ENCODE results near the gene PXT1. TPM values are rescaled to one million over a fixed set of nuclear protein-coding genes. Genes with fewer than 3 reads are reported as not detected.
"Not testable (repeated sequence)": the region's sequence is repeated elsewhere in the genome, so short reads cannot be mapped to it uniquely, and the experiment has no call there.

The PXT1 gene
- total and polyA plus RNA-seq, 3 donors from 2014 or later = 1.8 to 4.2 (median 3.6) TPM

- intact Hi-C loops (cut with DNase I; ENCODE audit: low total_unique reads) = no loop called here
- DNase-seq = no peak
- no peak overlapping the region for H3K27ac ChIP-seq
- no peak overlapping the region for H3K4me3 ChIP-seq
- H3K27me3 ChIP-seq = no peaks in the 10 kb centered on the region
- TF ChIP-seq POLR2A (IDR thresholded peaks at IDR 0.05) = no peak
- no peak for TF ChIP-seq CTCF (IDR thresholded peaks at IDR 0.05)
- H3K36me3 ChIP-seq (ENCODE audit: low read depth, missing control alignments) = no peaks in the 10 kb centered on the region
- H3K9me3 ChIP-seq = no peaks in the 10 kb centered on the region
- no peaks in the 10 kb centered on the region for H3K4me1 ChIP-seq
- 35 to 51% methylated on average over 1 of the region's 1 CpG for WGBS, 2 donors
Measured at GRCh38 chr6:36463676-36464075, 21.0 kb upstream of the PXT1 start.

DNA sequence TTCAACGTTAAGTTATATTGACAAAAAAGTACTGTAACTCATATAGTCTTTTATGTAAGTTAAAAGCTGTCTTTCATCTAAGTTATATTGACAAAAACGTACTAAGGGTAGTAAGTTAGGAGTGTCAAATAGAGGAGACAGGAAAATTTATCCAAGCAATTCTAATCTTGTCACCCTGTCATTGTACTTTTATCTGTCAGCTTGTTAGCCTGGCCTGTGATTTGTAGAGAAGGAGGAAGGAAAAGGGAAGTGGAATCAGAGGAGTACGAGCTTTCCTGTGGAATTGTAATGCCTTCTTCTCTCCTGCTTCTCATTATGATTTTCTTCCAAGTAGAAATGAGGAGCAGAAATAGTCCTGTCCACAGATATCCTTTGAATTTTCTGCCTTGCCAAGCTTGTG lies 19.0 kb upstream of the PXT1 start:
- Histone ChIP-seq H3K27me3 (no peaks in the 10 kb centered on the region), H3K9me3 (no peaks in the 10 kb centered on the region), H3K36me3 (ENCODE audit: low read depth, missing control alignments) (no peaks in the 10 kb centered on the region), H3K4me1 (no peaks in the 10 kb centered on the region), H3K27ac (no peak overlapping the region), H3K4me3 (no peak overlapping the region)
- intact Hi-C loops (cut with DNase I; ENCODE audit: low total_unique reads) = no loop called here
- no peak for TF ChIP-seq POLR2A (IDR thresholded peaks at IDR 0.05)
- no peak for TF ChIP-seq CTCF (IDR thresholded peaks at IDR 0.05)
- no peak for DNase-seq
- WGBS, 2 donors = 71 to 73% methylated on average over 3 of the region's 3 CpGs

- H3K9me3 ChIP-seq = no peaks in the 10 kb centered on the region
- TF ChIP-seq CTCF (IDR thresholded peaks at IDR 0.05) = no peak
- no peak for TF ChIP-seq POLR2A (IDR thresholded peaks at IDR 0.05)
- no peaks in the 10 kb centered on the region for H3K36me3 ChIP-seq (ENCODE audit: low read depth, missing control alignments)
- intact Hi-C loops (cut with DNase I; ENCODE audit: low total_unique reads) = no loop called here
- H3K27ac ChIP-seq = no peak overlapping the region
- no peak for DNase-seq
- H3K4me3 ChIP-seq = no peak overlapping the region
- no peaks in the 10 kb centered on the region for H3K4me1 ChIP-seq
- no peaks in the 10 kb centered on the region for H3K27me3 ChIP-seq
Measured at GRCh38 chr6:36460916-36461315, 18.3 kb upstream of the PXT1 start.

DNA sequence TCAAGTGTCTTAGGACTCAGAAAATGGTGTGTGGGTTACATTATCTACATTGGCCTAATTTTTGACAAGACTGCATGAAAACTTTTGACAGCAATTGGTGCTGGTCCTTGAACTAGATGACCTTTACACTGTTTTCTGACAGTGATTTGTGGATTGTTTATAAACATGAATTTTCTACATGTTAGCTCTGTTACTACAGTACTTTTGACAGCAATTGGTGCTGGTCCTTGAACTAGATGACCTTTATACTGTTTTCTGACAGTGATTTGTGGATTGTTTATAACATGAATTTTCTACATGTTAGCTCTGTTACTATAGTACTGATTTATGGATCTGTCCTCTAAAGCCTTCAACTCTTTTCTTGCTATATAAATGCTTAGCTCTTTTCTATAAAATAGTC lies 16.8 kb upstream of the PXT1 start:
- no peak for DNase-seq
- Histone ChIP-seq H3K4me3 (no peak overlapping the region), H3K27me3 (no peaks in the 10 kb centered on the region), H3K9me3 (no peaks in the 10 kb centered on the region), H3K27ac (no peak overlapping the region), H3K36me3 (ENCODE audit: low read depth, missing control alignments) (no peaks in the 10 kb centered on the region), H3K4me1 (no peaks in the 10 kb centered on the region)
- intact Hi-C loops (cut with DNase I; ENCODE audit: low total_unique reads) = no loop called here
- TF ChIP-seq POLR2A (IDR thresholded peaks at IDR 0.05) = no peak
- no peak for TF ChIP-seq CTCF (IDR thresholded peaks at IDR 0.05)

- WGBS, 2 donors = 71 to 81% methylated on average over 3 of the region's 3 CpGs
- intact Hi-C loops (cut with DNase I; ENCODE audit: low total_unique reads) = no loop called here
- no peaks in the 10 kb centered on the region for H3K9me3 ChIP-seq
Measured at GRCh38 chr6:36455486-36456027, 12.9 kb upstream of the PXT1 start.

GRCh38 chr6:36452897-36453296 lies 10.2 kb upstream of the PXT1 start:
- H3K36me3 ChIP-seq (ENCODE audit: low read depth, missing control alignments); H3K9me3 ChIP-seq; DNase-seq; H3K27ac ChIP-seq; intact Hi-C loops (cut with DNase I; ENCODE audit: low total_unique reads); H3K4me1 ChIP-seq; H3K4me3 ChIP-seq; H3K27me3 ChIP-seq: not testable (repeated sequence)
- 84 to 98% methylated on average over 8 of the region's 8 CpGs for WGBS, 2 donors

More at GRCh38 chr6:36455486-36456027, 12.9 kb upstream of the PXT1 start:
- no peaks in the 10 kb centered on the region for H3K36me3 ChIP-seq (ENCODE audit: low read depth, missing control alignments)
- H3K27me3 ChIP-seq = no peaks in the 10 kb centered on the region
- no peaks in the 10 kb centered on the region for H3K4me1 ChIP-seq
- DNase-seq = no peak
- no peak for TF ChIP-seq POLR2A (IDR thresholded peaks at IDR 0.05)
- no peak for TF ChIP-seq CTCF (IDR thresholded peaks at IDR 0.05)
- H3K27ac ChIP-seq = no peak overlapping the region
- H3K4me3 ChIP-seq = no peak overlapping the region

- H3K36me3 ChIP-seq (ENCODE audit: low read depth, missing control alignments); H3K9me3 ChIP-seq; H3K27me3 ChIP-seq; H3K27ac ChIP-seq; H3K4me3 ChIP-seq; intact Hi-C loops (cut with DNase I; ENCODE audit: low total_unique reads): not testable (repeated sequence)
- peak; percentile 26 for DNase-seq
- 92 to 96% methylated on average over 10 of the region's 10 CpGs for WGBS, 2 donors
- peaks cover 16% of the 10 kb centered on the region for H3K4me1 ChIP-seq
Measured at GRCh38 chr6:36449173-36449572, 6.5 kb upstream of the PXT1 start.

Data from testis (tissue), 3 donors.